Amniotic epithelial cell (primary cell): ENCODE measurements around the gene SNX6.
"Not testable (repeated sequence)": the region's sequence is repeated elsewhere in the genome, so short reads cannot be mapped to it uniquely, and the experiment has no call there.

Source experiments
- DNase-seq: peaks from one replicate; pipeline ENCODE4 v3.0.0-alpha.2; 2010; ENCODE audit warnings: low read depth

The SNX6 gene

GRCh38 chr14:34629657-34630529 is at the start of gene SNX6:
Gene SNX6 (minus strand): TSS chr14:34630148. CDS start chr14:34630116, 32 bp downstream.
- peak; percentile 54 for DNase-seq

GRCh38 chr14:34678735-34679134 is 48.8 kb upstream of the SNX6 start:
- DNase-seq: no peak

GRCh38 chr14:34678306-34678705 is 48.4 kb upstream of the SNX6 start:
- DNase-seq: no peak

GRCh38 chr14:34676516-34677211 is 46.7 kb upstream of the SNX6 start:
- DNase-seq: no peak

- DNase-seq: no peak
Observed at GRCh38 chr14:34673702-34674101, 43.8 kb upstream of the SNX6 start.

- DNase-seq: no peak
Observed at GRCh38 chr14:34671716-34672115, 41.8 kb upstream of the SNX6 start.

- DNase-seq: peak; percentile 29
Observed at GRCh38 chr14:34668111-34668510, 38.2 kb upstream of the SNX6 start.

- no peak for DNase-seq
Observed at GRCh38 chr14:34667007-34667406, 37.1 kb upstream of the SNX6 start.

GRCh38 chr14:34665785-34666435 is 36.0 kb upstream of the SNX6 start:
- DNase-seq: peak; percentile 95

- peak; percentile 50 for DNase-seq
Observed at GRCh38 chr14:34662561-34663088, 32.7 kb upstream of the SNX6 start.

- no peak for DNase-seq
Observed at GRCh38 chr14:34660796-34661195, 30.8 kb upstream of the SNX6 start.

GRCh38 chr14:34655959-34656358 is 26.0 kb upstream of the SNX6 start:
- no peak for DNase-seq

GRCh38 chr14:34653073-34653472 is 23.1 kb upstream of the SNX6 start:
- DNase-seq: not testable (repeated sequence)

GRCh38 chr14:34652348-34652747 is 22.4 kb upstream of the SNX6 start:
- peak; percentile 17 for DNase-seq

- DNase-seq: peak; percentile 100
Observed at GRCh38 chr14:34650786-34651584, 21.0 kb upstream of the SNX6 start.

GRCh38 chr14:34650006-34650405 is 20.1 kb upstream of the SNX6 start:
- DNase-seq: not testable (repeated sequence)

- peak; percentile 89 for DNase-seq
Observed at GRCh38 chr14:34649344-34649743, 19.4 kb upstream of the SNX6 start.

- no peak for DNase-seq
Observed at GRCh38 chr14:34646570-34647255, 16.8 kb upstream of the SNX6 start.

- DNase-seq: no peak
Observed at GRCh38 chr14:34643361-34643760, 13.4 kb upstream of the SNX6 start.

GRCh38 chr14:34642595-34642994 is 12.6 kb upstream of the SNX6 start:
- DNase-seq: no peak

- DNase-seq: no peak
Observed at GRCh38 chr14:34640826-34641225, 10.9 kb upstream of the SNX6 start.
